Measurements from ENCODE around the gene PIK3IP1. TPM values are rescaled to one million over a fixed set of nuclear protein-coding genes. Genes with fewer than 3 reads are reported as not detected.
"Not testable (repeated sequence)": the region's sequence is repeated elsewhere in the genome, so short reads cannot be mapped to it uniquely, and the experiment has no call there.

The PIK3IP1 gene
- polyA plus RNA-seq, 3 donors, result 10.0 to 16.0 (median 10.2) TPM

DNA sequence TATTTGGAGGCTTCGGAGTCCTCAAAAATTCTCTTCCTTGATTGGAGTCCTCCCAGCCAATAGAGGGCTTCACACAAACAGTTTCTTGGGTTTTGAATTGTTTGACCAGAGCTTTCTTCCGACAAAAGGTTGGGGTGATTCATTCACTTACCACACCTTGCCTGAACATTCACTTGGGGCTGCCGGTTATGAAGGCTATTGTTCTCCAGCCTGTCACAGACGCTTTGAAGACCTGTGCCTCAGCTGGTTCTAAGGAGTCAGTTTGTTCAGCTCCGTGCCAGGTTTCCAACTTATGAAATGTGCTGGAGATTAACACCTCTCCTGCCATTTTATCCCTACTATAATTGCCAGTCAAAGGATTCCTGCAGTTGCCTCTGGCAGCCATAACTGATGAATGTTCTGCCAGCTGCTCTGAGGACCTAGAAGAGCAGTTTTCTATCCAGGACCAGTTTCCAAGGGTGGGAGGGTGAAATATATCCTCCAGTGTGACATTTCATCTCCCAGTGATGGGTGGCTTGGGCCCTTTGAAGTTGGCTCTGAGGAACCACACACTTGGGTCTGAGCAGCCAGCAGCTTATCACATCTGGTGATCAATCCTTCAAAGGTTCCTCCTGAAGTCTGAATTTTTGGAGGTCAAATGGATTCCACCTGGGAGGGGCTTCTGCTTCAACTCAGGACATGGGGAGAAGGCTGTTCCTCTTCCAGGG lies 48.8 kb downstream of the PIK3IP1 start:
- DNase-seq (ENCODE audit: extremely low read depth in 1 of 11, low read depth in 9 of 11, low spot score in 4 of 11), result no peak

DNA sequence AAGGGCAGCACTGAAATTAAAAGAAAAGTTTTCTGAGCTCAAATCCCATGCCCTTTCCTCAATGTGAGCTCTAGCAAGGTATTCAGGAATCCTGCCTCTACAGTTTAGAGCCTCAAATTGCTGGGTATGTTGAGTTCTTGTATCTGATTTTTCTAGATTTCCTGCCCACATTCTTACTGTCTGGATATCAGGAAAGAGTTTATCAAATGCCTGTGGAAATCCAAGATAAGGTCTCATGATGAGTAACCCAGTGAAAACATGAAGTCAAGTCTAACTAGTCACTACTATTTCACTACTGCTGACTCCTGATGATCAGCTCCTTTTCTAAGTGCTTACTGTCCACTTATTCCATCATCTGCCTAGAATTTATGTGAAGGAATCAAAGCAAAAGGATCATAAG lies 50.4 kb downstream of the PIK3IP1 start:
- no peak for DNase-seq (ENCODE audit: extremely low read depth in 1 of 11, low read depth in 9 of 11, low spot score in 4 of 11)

DNA sequence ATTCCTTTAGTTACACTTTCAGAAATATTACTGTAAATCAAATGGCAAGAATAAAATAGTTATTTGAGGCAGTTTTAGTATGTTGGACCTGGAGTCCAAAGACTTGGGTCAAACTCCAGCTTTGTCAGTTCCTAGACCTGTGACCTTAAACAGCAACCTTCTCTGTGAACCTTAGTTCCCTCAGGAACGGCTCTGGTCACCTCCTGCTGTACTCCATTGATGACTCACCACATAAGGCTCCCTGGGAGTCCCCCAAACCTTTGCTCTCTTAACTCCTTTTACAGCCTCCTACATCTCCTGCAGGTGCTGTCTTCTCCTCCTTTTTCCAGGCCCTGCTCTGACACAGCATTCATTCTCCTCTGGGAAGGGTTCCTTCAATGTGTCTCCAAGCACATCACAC lies 51.1 kb downstream of the PIK3IP1 start:
- DNase-seq (ENCODE audit: extremely low read depth in 1 of 11, low read depth in 9 of 11, low spot score in 4 of 11), result no peak

DNA sequence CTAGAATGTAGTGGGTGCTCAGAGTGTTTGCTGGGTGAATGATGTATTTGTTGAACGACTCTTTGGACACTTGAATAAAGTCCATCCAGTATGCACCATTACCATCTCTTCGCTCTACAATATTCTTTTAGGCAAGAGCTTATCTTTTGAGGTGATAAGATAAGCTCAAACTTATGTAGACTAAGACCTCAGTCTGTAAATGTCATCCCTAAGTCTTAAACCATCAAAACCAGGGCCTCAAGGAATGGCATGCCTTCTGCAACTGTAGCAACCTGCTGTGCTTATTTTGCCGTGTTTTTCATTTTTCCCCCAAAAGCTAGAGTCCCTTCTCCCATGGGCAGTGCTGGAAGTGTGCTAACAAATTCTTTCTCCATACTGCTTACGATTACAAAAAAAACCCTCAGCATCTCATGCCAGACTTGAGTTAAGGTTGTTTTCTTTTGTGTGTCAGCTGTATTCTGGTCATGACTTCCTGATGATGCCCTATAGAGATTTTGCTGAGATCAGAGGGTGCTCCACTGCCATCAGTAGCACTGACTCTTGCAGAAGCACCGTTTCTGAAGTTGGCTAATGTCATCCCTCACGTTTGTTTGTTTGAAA lies 52.4 kb downstream of the PIK3IP1 start:
- no peak for DNase-seq (ENCODE audit: extremely low read depth in 1 of 11, low read depth in 9 of 11, low spot score in 4 of 11)

DNA sequence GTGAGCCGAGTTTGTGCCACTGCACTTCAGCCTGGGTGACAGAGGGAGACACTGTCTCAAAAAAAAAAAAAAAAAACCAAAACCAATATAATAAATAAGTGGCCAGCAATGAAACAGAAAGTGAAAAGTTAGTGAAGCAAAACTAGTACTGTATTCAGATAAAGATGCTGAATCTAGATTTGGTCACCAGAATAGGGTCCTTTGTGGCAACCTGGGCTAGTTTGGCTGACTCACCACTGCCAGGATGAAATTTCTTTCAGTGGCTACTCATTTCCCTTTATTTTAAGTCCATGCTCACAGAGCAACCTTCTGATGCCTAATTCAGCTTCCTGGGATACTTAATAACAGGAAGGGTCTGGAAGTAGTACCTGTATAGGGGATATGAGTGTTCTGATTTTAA lies 54.2 kb downstream of the PIK3IP1 start:
- no peak for DNase-seq (ENCODE audit: extremely low read depth in 1 of 11, low read depth in 9 of 11, low spot score in 4 of 11)

DNA sequence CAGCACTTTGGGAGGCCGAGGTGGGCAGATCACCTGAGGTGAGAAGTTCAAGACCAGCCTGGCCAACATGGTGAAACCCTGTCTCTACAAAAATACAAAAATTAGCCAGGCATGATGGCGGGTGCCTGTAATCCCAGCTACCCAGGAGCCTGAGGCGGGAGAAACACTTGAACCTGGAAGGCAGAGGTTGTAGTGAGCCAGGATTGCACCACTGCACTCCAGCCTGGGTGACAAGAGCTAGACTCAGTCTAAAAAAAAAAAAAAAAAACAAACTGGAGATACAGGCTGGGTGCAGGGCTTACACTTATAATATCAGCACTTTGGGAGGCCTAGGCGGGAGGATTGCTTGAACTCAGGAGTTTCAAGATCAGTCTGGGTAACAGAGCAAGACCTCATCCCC lies 56.2 kb downstream of the PIK3IP1 start:
- not testable (repeated sequence) for DNase-seq (ENCODE audit: extremely low read depth in 1 of 11, low read depth in 9 of 11, low spot score in 4 of 11)

DNA sequence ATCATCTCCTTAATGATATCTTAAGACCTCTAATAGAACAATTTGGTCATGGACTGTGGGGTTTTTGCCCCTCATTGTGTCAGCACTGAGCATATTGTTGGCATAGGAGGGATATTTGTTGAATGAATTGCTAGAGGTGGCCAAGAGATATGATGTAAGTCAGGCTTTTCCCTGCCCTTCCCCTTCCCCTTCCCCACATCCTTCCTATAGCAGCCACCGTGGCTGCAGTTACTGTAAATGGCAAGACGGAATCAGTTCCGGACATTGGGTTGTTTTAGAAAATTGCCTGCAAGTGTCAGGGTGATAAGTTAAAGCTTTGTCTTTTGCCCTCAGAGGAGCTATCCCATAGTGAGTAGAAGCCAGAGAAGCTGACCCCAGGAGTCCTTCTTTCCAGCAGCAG lies 57.2 kb downstream of the PIK3IP1 start:
- no peak for DNase-seq (ENCODE audit: extremely low read depth in 1 of 11, low read depth in 9 of 11, low spot score in 4 of 11)

DNA sequence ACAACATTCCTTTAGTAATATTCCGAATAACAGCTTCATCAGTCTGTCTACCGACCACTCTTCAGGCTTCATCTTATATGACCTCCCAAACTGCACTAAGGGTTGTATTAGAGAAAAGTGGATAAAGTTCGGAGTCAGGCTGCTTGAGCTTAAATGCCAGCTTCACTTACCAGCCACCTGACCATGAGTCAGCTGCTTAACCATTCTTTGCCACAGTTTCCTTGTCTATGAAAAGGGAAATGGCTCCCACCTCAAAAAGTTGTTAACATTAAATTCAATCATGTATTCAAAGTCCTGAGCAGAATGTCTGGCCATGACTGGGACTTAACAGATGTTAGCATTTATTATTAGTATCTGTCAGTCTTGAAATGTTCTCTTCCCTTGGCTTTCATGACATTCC lies 59.3 kb downstream of the PIK3IP1 start:
- no peak for DNase-seq (ENCODE audit: extremely low read depth in 1 of 11, low read depth in 9 of 11, low spot score in 4 of 11)

Other genes starting within 250 kb of the PIK3IP1 start
- gene SMTN, start 211.2 kb downstream of the PIK3IP1 start, polyA plus RNA-seq (ENCODE audit: insufficient read length in 3 of 3), result 10 to 100 TPM; 31.1 to 53.1 (median 49.2) TPM
- gene SELENOM, start 184.9 kb downstream of the PIK3IP1 start, polyA plus RNA-seq (ENCODE audit: insufficient read length in 3 of 3), result 10 to 100 TPM in 2 of 3 donors, 1 to 10 TPM in 1; 5.6 to 14.7 (median 11.0) TPM
- gene INPP5J, start 169.5 kb downstream of the PIK3IP1 start, polyA plus RNA-seq (ENCODE audit: insufficient read length in 3 of 3), result 1 to 10 TPM; 3.6 to 5.4 (median 4.1) TPM
- gene PLA2G3, start 152.0 kb downstream of the PIK3IP1 start, polyA plus RNA-seq (ENCODE audit: insufficient read length in 3 of 3), result under 1 TPM; 0.06 to 0.22 (median 0.11) TPM
- 10 to 100 TPM; 50.7 to 51.5 (median 50.7) TPM for gene RNF185, start 132.3 kb downstream of the PIK3IP1 start, polyA plus RNA-seq (ENCODE audit: insufficient read length in 3 of 3)
- gene LIMK2, start 80.2 kb downstream of the PIK3IP1 start, polyA plus RNA-seq (ENCODE audit: insufficient read length in 3 of 3), result 10 to 100 TPM; 50.5 to 63.0 (median 54.6) TPM
- gene PATZ1, start 53.9 kb upstream of the PIK3IP1 start, polyA plus RNA-seq (ENCODE audit: insufficient read length in 3 of 3), result 10 to 100 TPM; 71.6 to 79.6 (median 71.7) TPM
- gene DRG1, start 107.1 kb upstream of the PIK3IP1 start, polyA plus RNA-seq (ENCODE audit: insufficient read length in 3 of 3), result 10 to 100 TPM; 77.4 to 94.7 (median 85.9) TPM
- gene EIF4ENIF1, start 197.4 kb upstream of the PIK3IP1 start, polyA plus RNA-seq (ENCODE audit: insufficient read length in 3 of 3), result 10 to 100 TPM; 45.1 to 47.0 (median 45.5) TPM
- gene SFI1, start 204.0 kb upstream of the PIK3IP1 start, polyA plus RNA-seq (ENCODE audit: insufficient read length in 3 of 3), result 10 to 100 TPM; 24.0 to 46.7 (median 26.7) TPM